H1 (cell line): ENCODE data around the gene CKB. TPM values are rescaled to one million over a fixed set of nuclear protein-coding genes. Genes with fewer than 3 reads are reported as not detected.

Experiments
- CBX5 ChIP-seq: fragments of 300-800, 300-1000 bp; sonication (generic); IDR thresholded peaks from 2 replicates; pipeline ENCODE4 v1.7.1; 2016; ENCODE audit warnings: antibody characterized with exemption, low read length, low read depth
- CHD1 ChIP-seq: IDR thresholded peaks from 2 replicates; pipeline ENCODE4 v1.6.1; 2012; ENCODE audit warnings: low read depth, low read length, improper control_type of control experiment
- CHD2 ChIP-seq: IDR thresholded peaks from 2 replicates; pipeline ENCODE4 v1.6.1; 2012; ENCODE audit warnings: low read length, improper control_type of control experiment
- GTF2F1 ChIP-seq: IDR thresholded peaks from 2 replicates; pipeline ENCODE4 v1.6.1; 2012; ENCODE audit warnings: low read depth, low read length, improper control_type of control experiment, borderline replicate concordance
- RNF2 ChIP-seq: fragments of 200-900, 300-1000 bp; sonication (generic); IDR thresholded peaks from 2 replicates; pipeline ENCODE4 v1.7.1; 2016; ENCODE audit warnings: borderline replicate concordance, low read depth, mild to moderate bottlenecking, antibody characterized with exemption, low read length; ENCODE audit not compliant: poor library complexity, severe bottlenecking; ENCODE audit errors: missing control alignments
- RXRA ChIP-seq: IDR thresholded peaks from 2 replicates; pipeline ENCODE4 v1.6.1; 2011; ENCODE audit warnings: low read depth, mild to moderate bottlenecking, low read length, moderate library complexity; ENCODE audit not compliant: insufficient read depth
- polyA plus RNA-seq, 7 experiments: library from polyadenylated mRNA; depleted of rRNA in 3 of 7; stranded (reverse) in 5 of 7; unstranded in 2 of 7; fragments of >200 nt in 5 of 7; fragments of 200-250 nt in 2 of 7; gene quantifications; 1 replicate in 5 of 7; 2 replicates in 1 of 7; 4 replicates in 1 of 7; pipeline versions ENCODE4 v1.2.1 to v1.2.3, GENCODE V29; 2011 to 2013; ENCODE audit warnings: missing spikeins in 2 of 7, mixed read lengths in 2 of 7
- total RNA-seq: library from RNA; stranded (reverse); fragmentation: NEBNext Ultra II Directional; extraction: Animal tissue kit (Norgen Biotek cat#: 25700); gene quantifications from 2 replicates; pipeline ENCODE4 v1.2.1, GENCODE V29; 2021
- TF ChIP-seq, protein P1 (sequence below): IDR thresholded peaks from 2 replicates; pipeline ENCODE4 v1.6.1; 2012; ENCODE audit warnings: inconsistent platforms
- TF ChIP-seq, protein P2 (sequence below): fragments of 300-600 bp; sonication (generic); IDR thresholded peaks from 2 replicates; pipeline ENCODE4 v1.7.1; 2012; ENCODE audit warnings: low read length, moderate library complexity, mild to moderate bottlenecking, inconsistent platforms; ENCODE audit not compliant: insufficient replicate concordance

The CKB gene
- total and polyA plus RNA-seq, 2 of the 8 experiments (the other 6 are each of a cell fraction or from before 2014, with no cell fraction given), result 538 to 950 TPM

DNA sequence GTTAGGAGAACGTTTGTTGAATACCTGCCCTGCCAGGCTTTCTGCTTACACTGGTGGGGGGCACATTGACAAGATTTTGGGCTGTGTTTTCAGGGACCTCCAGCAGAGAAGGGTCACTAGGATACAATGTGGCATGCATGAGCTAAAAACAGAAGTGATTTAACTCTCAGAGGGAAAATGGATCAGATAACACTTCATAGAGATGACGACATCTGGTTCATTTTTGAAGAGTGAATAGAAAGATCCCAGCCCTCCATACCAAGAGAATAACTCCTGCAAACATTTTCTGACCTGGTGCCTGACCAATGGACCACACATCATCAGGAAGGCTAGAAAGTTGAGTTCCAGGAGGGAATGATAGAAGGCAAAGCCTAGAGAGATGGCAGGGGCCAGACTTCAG, 33.7 kb downstream of the CKB start (continued):
- TF ChIP-seq CHD2, result no peak
- TF ChIP-seq CHD1, result no peak
- no peak for TF ChIP-seq RXRA
- no peak for TF ChIP-seq CBX5
- TF ChIP-seq, protein P1, sequence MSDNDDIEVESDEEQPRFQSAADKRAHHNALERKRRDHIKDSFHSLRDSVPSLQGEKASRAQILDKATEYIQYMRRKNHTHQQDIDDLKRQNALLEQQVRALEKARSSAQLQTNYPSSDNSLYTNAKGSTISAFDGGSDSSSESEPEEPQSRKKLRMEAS, result no peak
- no peak for TF ChIP-seq GTF2F1
- TF ChIP-seq, protein P2, sequence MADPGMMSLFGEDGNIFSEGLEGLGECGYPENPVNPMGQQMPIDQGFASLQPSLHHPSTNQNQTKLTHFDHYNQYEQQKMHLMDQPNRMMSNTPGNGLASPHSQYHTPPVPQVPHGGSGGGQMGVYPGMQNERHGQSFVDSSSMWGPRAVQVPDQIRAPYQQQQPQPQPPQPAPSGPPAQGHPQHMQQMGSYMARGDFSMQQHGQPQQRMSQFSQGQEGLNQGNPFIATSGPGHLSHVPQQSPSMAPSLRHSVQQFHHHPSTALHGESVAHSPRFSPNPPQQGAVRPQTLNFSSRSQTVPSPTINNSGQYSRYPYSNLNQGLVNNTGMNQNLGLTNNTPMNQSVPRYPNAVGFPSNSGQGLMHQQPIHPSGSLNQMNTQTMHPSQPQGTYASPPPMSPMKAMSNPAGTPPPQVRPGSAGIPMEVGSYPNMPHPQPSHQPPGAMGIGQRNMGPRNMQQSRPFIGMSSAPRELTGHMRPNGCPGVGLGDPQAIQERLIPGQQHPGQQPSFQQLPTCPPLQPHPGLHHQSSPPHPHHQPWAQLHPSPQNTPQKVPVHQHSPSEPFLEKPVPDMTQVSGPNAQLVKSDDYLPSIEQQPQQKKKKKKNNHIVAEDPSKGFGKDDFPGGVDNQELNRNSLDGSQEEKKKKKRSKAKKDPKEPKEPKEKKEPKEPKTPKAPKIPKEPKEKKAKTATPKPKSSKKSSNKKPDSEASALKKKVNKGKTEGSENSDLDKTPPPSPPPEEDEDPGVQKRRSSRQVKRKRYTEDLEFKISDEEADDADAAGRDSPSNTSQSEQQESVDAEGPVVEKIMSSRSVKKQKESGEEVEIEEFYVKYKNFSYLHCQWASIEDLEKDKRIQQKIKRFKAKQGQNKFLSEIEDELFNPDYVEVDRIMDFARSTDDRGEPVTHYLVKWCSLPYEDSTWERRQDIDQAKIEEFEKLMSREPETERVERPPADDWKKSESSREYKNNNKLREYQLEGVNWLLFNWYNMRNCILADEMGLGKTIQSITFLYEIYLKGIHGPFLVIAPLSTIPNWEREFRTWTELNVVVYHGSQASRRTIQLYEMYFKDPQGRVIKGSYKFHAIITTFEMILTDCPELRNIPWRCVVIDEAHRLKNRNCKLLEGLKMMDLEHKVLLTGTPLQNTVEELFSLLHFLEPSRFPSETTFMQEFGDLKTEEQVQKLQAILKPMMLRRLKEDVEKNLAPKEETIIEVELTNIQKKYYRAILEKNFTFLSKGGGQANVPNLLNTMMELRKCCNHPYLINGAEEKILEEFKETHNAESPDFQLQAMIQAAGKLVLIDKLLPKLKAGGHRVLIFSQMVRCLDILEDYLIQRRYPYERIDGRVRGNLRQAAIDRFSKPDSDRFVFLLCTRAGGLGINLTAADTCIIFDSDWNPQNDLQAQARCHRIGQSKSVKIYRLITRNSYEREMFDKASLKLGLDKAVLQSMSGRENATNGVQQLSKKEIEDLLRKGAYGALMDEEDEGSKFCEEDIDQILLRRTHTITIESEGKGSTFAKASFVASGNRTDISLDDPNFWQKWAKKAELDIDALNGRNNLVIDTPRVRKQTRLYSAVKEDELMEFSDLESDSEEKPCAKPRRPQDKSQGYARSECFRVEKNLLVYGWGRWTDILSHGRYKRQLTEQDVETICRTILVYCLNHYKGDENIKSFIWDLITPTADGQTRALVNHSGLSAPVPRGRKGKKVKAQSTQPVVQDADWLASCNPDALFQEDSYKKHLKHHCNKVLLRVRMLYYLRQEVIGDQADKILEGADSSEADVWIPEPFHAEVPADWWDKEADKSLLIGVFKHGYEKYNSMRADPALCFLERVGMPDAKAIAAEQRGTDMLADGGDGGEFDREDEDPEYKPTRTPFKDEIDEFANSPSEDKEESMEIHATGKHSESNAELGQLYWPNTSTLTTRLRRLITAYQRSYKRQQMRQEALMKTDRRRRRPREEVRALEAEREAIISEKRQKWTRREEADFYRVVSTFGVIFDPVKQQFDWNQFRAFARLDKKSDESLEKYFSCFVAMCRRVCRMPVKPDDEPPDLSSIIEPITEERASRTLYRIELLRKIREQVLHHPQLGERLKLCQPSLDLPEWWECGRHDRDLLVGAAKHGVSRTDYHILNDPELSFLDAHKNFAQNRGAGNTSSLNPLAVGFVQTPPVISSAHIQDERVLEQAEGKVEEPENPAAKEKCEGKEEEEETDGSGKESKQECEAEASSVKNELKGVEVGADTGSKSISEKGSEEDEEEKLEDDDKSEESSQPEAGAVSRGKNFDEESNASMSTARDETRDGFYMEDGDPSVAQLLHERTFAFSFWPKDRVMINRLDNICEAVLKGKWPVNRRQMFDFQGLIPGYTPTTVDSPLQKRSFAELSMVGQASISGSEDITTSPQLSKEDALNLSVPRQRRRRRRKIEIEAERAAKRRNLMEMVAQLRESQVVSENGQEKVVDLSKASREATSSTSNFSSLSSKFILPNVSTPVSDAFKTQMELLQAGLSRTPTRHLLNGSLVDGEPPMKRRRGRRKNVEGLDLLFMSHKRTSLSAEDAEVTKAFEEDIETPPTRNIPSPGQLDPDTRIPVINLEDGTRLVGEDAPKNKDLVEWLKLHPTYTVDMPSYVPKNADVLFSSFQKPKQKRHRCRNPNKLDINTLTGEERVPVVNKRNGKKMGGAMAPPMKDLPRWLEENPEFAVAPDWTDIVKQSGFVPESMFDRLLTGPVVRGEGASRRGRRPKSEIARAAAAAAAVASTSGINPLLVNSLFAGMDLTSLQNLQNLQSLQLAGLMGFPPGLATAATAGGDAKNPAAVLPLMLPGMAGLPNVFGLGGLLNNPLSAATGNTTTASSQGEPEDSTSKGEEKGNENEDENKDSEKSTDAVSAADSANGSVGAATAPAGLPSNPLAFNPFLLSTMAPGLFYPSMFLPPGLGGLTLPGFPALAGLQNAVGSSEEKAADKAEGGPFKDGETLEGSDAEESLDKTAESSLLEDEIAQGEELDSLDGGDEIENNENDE, result no peak
- no peak for TF ChIP-seq RNF2
- TF ChIP-seq, all 59 proteins: peak for 0
